Measurements from ENCODE around the gene CCDC146. TPM values are rescaled to one million over a fixed set of nuclear protein-coding genes. Genes with fewer than 3 reads are reported as not detected.

Gene CCDC146
- total RNA-seq, 1 experiment from 2014 or later = 4.7 TPM

DNA sequence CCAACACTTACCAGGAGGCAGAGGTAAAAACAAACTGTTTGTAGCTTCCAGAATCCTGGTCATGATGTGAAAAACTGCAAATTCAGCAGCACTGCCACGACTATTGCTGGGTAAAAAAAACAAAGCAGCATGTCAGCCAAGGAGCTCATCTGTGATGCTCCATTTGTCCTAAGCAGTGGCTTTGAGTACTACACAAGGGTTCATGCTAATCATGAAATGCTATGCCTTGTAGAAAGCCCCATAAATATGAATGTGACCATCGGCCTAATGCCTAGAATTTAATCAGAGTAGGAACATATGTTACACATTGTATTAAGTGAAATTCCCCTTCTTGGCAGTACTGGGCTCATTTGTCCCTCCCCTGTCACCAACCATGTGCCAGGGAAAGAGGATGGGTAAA, 198.3 kb downstream of the CCDC146 start:
- H3K9me2 ChIP-seq (replicated peaks; ENCODE audit: low read length) = no peaks in the 10 kb centered on the region
- H3K9me3 ChIP-seq (ENCODE audit: low read length) = no peaks in the 10 kb centered on the region
- peaks cover 13% of the 10 kb centered on the region for H3K4me1 ChIP-seq (ENCODE audit: insufficient read depth, low read length)
- H3K36me3 ChIP-seq (ENCODE audit: low read depth, low read length) = no peaks in the 10 kb centered on the region
- no peaks in the 10 kb centered on the region for H4K20me1 ChIP-seq (ENCODE audit: low read length)
- H3K9ac ChIP-seq (ENCODE audit: low read length) = no peak overlapping the region
- no peak overlapping the region for H3K27ac ChIP-seq (ENCODE audit: low read length)
- POLR2A ChIA-PET (ENCODE audit: unreplicated experiment) = no interaction called here
- ATAC-seq (no peak), DNase-seq (no peak)
- H3K79me2 ChIP-seq (ENCODE audit: low read length) = no peaks in the 10 kb centered on the region
- no peak overlapping the region for H3K4me3 ChIP-seq (ENCODE audit: low read length)
- BruUV-seq (replicated peaks) = no TSS peak
- no peaks in the 10 kb centered on the region for H3K27me3 ChIP-seq (ENCODE audit: low read length)
- no peak for TF ChIP-seq EZH2phosphoT487 (IDR thresholded peaks at IDR 0.05; ENCODE audit: borderline replicate concordance, low read length)
- no peak for TF ChIP-seq EZH2 (IDR thresholded peaks at IDR 0.05; ENCODE audit: low read length, unreplicated experiment)
- TF ChIP-seq, protein P1, sequence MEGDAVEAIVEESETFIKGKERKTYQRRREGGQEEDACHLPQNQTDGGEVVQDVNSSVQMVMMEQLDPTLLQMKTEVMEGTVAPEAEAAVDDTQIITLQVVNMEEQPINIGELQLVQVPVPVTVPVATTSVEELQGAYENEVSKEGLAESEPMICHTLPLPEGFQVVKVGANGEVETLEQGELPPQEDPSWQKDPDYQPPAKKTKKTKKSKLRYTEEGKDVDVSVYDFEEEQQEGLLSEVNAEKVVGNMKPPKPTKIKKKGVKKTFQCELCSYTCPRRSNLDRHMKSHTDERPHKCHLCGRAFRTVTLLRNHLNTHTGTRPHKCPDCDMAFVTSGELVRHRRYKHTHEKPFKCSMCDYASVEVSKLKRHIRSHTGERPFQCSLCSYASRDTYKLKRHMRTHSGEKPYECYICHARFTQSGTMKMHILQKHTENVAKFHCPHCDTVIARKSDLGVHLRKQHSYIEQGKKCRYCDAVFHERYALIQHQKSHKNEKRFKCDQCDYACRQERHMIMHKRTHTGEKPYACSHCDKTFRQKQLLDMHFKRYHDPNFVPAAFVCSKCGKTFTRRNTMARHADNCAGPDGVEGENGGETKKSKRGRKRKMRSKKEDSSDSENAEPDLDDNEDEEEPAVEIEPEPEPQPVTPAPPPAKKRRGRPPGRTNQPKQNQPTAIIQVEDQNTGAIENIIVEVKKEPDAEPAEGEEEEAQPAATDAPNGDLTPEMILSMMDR (conservative IDR thresholded peaks at IDR 0.05; ENCODE audit: low read depth, low read length) = no peak
- no peaks in the 10 kb centered on the region for H3F3A ChIP-seq (ENCODE audit: low read length, unreplicated experiment)
- CTCF ChIA-PET = no interaction called here
- intact Hi-C loops (cut with micrococcal nuclease) = no loop called here
- no peak overlapping the region for H2AFZ ChIP-seq (ENCODE audit: low read length)
- H3K4me2 ChIP-seq (ENCODE audit: low read length) = no peak overlapping the region

DNA sequence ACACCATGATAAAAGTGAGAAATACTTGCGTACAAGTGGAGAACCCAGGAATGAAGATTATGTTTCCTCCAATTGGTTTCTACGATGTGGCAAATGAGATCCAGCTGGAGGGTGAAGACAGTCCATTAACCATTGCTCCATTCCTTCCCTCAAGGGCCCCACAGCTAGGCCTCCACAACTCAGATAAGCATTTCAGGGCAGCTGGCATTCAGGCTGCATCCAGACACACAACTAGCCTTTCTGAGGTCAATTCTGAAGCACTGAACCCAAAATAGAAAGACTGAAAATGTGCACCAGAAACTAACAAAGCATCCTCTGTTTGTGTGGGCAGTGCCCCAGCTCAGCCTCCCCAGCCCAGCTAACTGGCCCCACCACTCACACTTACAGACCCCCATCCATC, 198.9 kb downstream of the CCDC146 start:
- CTCF ChIA-PET = no interaction called here
- H3K9ac ChIP-seq (ENCODE audit: low read length) = no peak overlapping the region
- DNase-seq = no peak
- no peak overlapping the region for H3K27ac ChIP-seq (ENCODE audit: low read length)
- no peak for ATAC-seq
- intact Hi-C loops (cut with micrococcal nuclease) = no loop called here
- no peak overlapping the region for H3K4me3 ChIP-seq (ENCODE audit: low read length)
- H3K4me1 ChIP-seq (ENCODE audit: insufficient read depth, low read length) = peaks cover 12% of the 10 kb centered on the region
- no peaks in the 10 kb centered on the region for H3K9me3 ChIP-seq (ENCODE audit: low read length)
- no peaks in the 10 kb centered on the region for H3K36me3 ChIP-seq (ENCODE audit: low read depth, low read length)
- TF ChIP-seq EZH2phosphoT487 (IDR thresholded peaks at IDR 0.05; ENCODE audit: borderline replicate concordance, low read length) = no peak
- TF ChIP-seq EZH2 (IDR thresholded peaks at IDR 0.05; ENCODE audit: low read length, unreplicated experiment) = no peak
- TF ChIP-seq, protein P1 (conservative IDR thresholded peaks at IDR 0.05; ENCODE audit: low read depth, low read length) = no peak
- POLR2A ChIA-PET (ENCODE audit: unreplicated experiment) = no interaction called here
- BruUV-seq (replicated peaks) = no TSS peak
- no peaks in the 10 kb centered on the region for H3K27me3 ChIP-seq (ENCODE audit: low read length)
- no peaks in the 10 kb centered on the region for H4K20me1 ChIP-seq (ENCODE audit: low read length)
- H3F3A ChIP-seq (ENCODE audit: low read length, unreplicated experiment) = no peaks in the 10 kb centered on the region
- H3K79me2 ChIP-seq (ENCODE audit: low read length) = no peaks in the 10 kb centered on the region
- no peaks in the 10 kb centered on the region for H3K9me2 ChIP-seq (replicated peaks; ENCODE audit: low read length)
- no peak overlapping the region for H2AFZ ChIP-seq (ENCODE audit: low read length)
- H3K4me2 ChIP-seq (ENCODE audit: low read length) = no peak overlapping the region

DNA sequence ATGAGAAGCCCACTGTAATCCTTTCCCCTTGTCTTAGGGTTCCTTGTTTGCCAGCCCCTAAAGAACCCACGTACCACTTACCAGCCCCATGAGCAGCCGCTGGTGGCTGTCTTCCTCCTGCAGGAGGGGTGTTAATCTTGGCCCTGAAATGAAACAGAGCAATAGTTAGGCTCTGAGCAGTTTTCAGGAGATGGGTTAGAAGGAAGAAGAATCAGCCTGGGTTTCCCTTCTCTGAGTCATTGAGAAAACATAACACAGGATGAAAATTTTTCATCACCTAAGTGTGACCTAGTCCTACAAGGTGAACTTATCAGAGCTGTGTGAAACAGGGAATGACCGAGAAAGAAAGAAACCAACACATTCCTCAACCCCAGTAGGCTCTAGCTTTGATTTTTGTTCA, 203.7 kb downstream of the CCDC146 start:
- peak overlapping the region; percentile 24 for H3K4me2 ChIP-seq (ENCODE audit: low read length)
- no peaks in the 10 kb centered on the region for H3K27me3 ChIP-seq (ENCODE audit: low read length)
- ChIA-PET CTCF (interaction anchor here (0.6 kb wide), 1 partner anchor 108 kb away, joined by 6 read pairs; no protein-coding TSS in a partner anchor), POLR2A (ENCODE audit: unreplicated experiment) (interaction anchor here (0.6 kb wide), 1 partner anchor 509 kb away, joined by 4 read pairs; no protein-coding TSS in a partner anchor)
- TF ChIP-seq, protein P1 (conservative IDR thresholded peaks at IDR 0.05; ENCODE audit: low read depth, low read length) = no peak
- TF ChIP-seq EZH2 (IDR thresholded peaks at IDR 0.05; ENCODE audit: low read length, unreplicated experiment) (no peak), EZH2phosphoT487 (IDR thresholded peaks at IDR 0.05; ENCODE audit: borderline replicate concordance, low read length) (no peak)
- no peaks in the 10 kb centered on the region for H3K9me3 ChIP-seq (ENCODE audit: low read length)
- ATAC-seq (peak; percentile 57), DNase-seq (peak; percentile 61)
- H3K9me2 ChIP-seq (replicated peaks; ENCODE audit: low read length) = no peaks in the 10 kb centered on the region
- H3K79me2 ChIP-seq (ENCODE audit: low read length) = no peaks in the 10 kb centered on the region
- no peak overlapping the region for H3K4me3 ChIP-seq (ENCODE audit: low read length)
- peak overlapping the region; percentile 40; the same call in 1 of the 2 replicates for H3K27ac ChIP-seq (ENCODE audit: low read length)
- H2AFZ ChIP-seq (ENCODE audit: low read length) = no peak overlapping the region
- H4K20me1 ChIP-seq (ENCODE audit: low read length) = no peaks in the 10 kb centered on the region
- no peaks in the 10 kb centered on the region for H3F3A ChIP-seq (ENCODE audit: low read length, unreplicated experiment)
- no peaks in the 10 kb centered on the region for H3K36me3 ChIP-seq (ENCODE audit: low read depth, low read length)
- intact Hi-C loops (cut with micrococcal nuclease) = no loop called here
- H3K9ac ChIP-seq (ENCODE audit: low read length) = no peak overlapping the region
- H3K4me1 ChIP-seq (ENCODE audit: insufficient read depth, low read length) = peaks cover 53% of the 10 kb centered on the region
- no TSS peak for BruUV-seq (replicated peaks)
